Calu3 (cell line): Measurements from ENCODE around the gene BSND. TPM values are rescaled to one million over a fixed set of nuclear protein-coding genes. Genes with fewer than 3 reads are reported as not detected.

Experiments used
- BruUV-seq: library from RNA; stranded (reverse); fragments of 400-500 nt; replicated peaks from 2 replicates; lab custom pipeline; 2021; lab: Mats Ljungman, UMichigan
- CTCF ChIA-PET: fragments of 300-600 bp; sonication (Branson Sonifier 250); formaldehyde crosslinking; loops from one replicate; lab custom pipeline; 2022; ENCODE audit warnings: antibody characterized with exemption; lab: Charles Lee
- DNase-seq: peaks from one replicate; pipeline ENCODE4 v3.0.0; 2022
- H3K27ac Mint-ChIP-seq: one replicate; pipeline ENCODE4 v1.8.0; 2022; ENCODE audit warnings: mixed read lengths; ENCODE audit not compliant: unreplicated experiment
- H3K27me3 Mint-ChIP-seq: one replicate; pipeline ENCODE4 v1.8.0; 2022; ENCODE audit warnings: mixed read lengths; ENCODE audit not compliant: unreplicated experiment
- H3K36me3 Mint-ChIP-seq: one replicate; pipeline ENCODE4 v1.8.0; 2022; ENCODE audit warnings: mild to moderate bottlenecking, moderate library complexity, mixed read lengths; ENCODE audit not compliant: insufficient read depth, unreplicated experiment
- H3K4me1 Mint-ChIP-seq: one replicate; pipeline ENCODE4 v1.8.0; 2022; ENCODE audit warnings: mild to moderate bottlenecking, low read depth, mixed read lengths; ENCODE audit not compliant: unreplicated experiment
- H3K4me3 Mint-ChIP-seq: one replicate; pipeline ENCODE4 v1.8.0; 2022; ENCODE audit warnings: mild to moderate bottlenecking, low read depth, moderate library complexity, mixed read lengths; ENCODE audit not compliant: unreplicated experiment
- H3K9me3 Mint-ChIP-seq: one replicate; pipeline ENCODE4 v1.8.0; 2022; ENCODE audit warnings: low read depth, mixed read lengths; ENCODE audit not compliant: unreplicated experiment
- intact Hi-C: fragments of 100-400 bp; cut with micrococcal nuclease; formaldehyde crosslinking; loops from one replicate; pipeline ENCODE4 v1.10.0; 2022; ENCODE audit not compliant: unreplicated experiment
- total RNA-seq: library from RNA; stranded (reverse); gene quantifications from 2 replicates; pipeline ENCODE4 v1.2.3, GENCODE V29; 2022
- TF ChIP-seq, protein P1 (sequence below): fragments of 200-600 bp; IDR thresholded peaks from one replicate; pipeline ENCODE4 v1.8.0; 2022; ENCODE audit warnings: antibody characterized with exemption; ENCODE audit not compliant: unreplicated experiment

Gene BSND
- total RNA-seq, 1 experiment from 2014 or later: not detected

DNA sequence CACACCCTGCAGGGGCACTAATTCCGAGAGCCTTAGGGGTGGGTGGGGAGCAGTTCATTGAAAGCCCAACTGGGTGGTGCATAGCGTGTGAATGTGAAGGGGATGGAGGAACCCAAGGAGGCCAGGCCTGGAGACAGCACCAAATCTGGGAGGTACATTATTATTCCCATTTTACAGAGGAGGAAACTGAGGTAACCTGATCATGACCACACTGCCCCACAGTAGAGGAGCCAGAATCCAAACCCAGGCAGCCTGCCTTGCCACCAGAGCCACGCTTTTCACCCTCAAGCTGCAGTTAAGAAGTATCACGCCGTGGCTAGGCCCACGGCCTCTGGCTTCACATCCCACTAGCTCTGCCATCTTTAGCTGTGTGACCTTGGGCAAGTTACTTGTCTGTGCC is 633 bp upstream of the BSND start:
- CTCF ChIA-PET: interaction anchor here (1.0 to 2.6 kb wide), 2 partner anchors 24 to 53 kb away, joined by 3 to 12 read pairs; no protein-coding TSS in a partner anchor
- Mint-ChIP-seq H3K4me1 (peaks cover 9% of the 10 kb centered on the region), H3K4me3 (no peak overlapping the region), H3K27me3 (peaks cover 44% of the 10 kb centered on the region), H3K36me3 (peaks cover 8% of the 10 kb centered on the region), H3K27ac (no peak overlapping the region), H3K9me3 (no peaks in the 10 kb centered on the region)
- TF ChIP-seq, protein P1, sequence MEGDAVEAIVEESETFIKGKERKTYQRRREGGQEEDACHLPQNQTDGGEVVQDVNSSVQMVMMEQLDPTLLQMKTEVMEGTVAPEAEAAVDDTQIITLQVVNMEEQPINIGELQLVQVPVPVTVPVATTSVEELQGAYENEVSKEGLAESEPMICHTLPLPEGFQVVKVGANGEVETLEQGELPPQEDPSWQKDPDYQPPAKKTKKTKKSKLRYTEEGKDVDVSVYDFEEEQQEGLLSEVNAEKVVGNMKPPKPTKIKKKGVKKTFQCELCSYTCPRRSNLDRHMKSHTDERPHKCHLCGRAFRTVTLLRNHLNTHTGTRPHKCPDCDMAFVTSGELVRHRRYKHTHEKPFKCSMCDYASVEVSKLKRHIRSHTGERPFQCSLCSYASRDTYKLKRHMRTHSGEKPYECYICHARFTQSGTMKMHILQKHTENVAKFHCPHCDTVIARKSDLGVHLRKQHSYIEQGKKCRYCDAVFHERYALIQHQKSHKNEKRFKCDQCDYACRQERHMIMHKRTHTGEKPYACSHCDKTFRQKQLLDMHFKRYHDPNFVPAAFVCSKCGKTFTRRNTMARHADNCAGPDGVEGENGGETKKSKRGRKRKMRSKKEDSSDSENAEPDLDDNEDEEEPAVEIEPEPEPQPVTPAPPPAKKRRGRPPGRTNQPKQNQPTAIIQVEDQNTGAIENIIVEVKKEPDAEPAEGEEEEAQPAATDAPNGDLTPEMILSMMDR: no peak
- intact Hi-C loops: no loop called here
- no peak for DNase-seq
- no TSS peak for BruUV-seq

DNA sequence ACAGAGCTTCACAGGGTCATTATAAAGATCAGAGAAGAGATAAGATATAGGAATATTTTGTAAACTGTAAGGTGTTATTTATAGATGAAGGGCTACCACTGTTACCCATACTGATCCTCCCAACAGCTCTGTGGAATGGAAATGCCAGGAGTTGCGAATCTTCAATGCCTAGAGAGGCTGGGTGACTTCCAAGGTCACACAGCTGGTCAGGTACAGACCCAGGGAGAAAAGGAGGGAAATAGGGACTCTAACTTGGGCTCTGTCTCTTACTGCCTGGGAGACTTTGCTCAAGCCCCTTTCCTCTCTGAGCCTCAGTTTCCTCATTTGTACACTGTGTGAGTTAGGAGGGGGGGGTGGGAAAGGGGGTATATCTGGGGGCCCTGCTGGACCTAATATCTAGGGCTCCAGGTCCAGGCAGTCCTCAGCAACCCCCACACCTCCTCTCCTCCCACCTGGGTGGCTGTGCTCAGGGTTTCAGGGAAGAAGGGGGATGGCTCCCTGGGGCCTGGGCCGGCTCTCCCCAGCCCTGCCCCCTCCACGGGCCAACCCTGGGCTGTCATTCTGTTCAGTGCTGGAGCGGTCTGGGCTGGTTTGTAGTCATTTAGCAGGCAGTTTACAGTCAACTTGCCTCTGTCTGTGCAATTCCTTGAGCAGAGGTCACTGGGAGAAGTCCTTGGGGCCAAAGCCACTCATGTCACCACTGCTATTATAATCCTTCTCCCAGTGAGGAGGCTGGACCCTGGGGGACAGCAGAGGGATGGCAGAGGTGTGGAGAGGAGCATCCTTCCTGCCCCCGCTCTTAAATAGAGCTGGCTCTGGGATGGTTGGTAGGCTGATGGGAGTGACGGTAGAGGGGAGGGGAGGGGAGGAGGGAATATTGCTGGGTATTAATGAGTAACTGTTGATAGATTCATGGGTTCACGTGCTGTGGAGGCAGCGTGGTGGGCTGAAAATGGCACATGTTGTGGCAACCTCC is 1.7 kb downstream of the BSND start:
- DNase-seq: no peak
- H3K27me3 Mint-ChIP-seq: peaks cover 25% of the 10 kb centered on the region
- TF ChIP-seq, protein P1: no peak
- no peaks in the 10 kb centered on the region for H3K9me3 Mint-ChIP-seq
- no peak overlapping the region for H3K27ac Mint-ChIP-seq
- peaks cover 8% of the 10 kb centered on the region for H3K36me3 Mint-ChIP-seq
- BruUV-seq: no TSS peak
- peaks cover 9% of the 10 kb centered on the region for H3K4me1 Mint-ChIP-seq
- intact Hi-C loops: no loop called here
- H3K4me3 Mint-ChIP-seq: no peak overlapping the region
- CTCF ChIA-PET: interaction anchor here (1.0 kb wide), 1 partner anchor 49 kb away, joined by 3 read pairs; no protein-coding TSS in a partner anchor

DNA sequence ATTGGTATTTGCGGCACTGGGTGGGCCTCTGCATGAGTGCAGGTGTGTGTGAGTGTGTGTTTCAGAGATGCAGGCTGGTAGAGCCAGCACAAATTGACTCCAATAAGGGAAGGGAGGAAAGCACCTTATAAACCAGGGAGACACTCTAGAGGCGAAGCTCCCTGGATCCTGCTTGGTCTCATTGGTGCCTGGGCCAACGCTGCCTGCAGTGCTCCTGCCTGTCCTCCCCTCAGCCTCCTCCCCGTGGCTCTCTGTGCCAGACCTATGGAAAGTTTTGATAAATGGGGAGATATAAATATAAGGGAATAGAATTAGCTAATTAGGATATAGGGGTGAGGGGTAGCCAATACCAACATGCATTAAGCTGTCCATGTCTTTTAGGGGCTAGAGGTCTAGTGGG is 2.6 kb downstream of the BSND start:
- no peak for DNase-seq
- no peak overlapping the region for H3K4me3 Mint-ChIP-seq
- CTCF ChIA-PET: interaction anchor here (1.0 kb wide), 1 partner anchor 21 kb away, joined by 3 read pairs; no protein-coding TSS in a partner anchor
- intact Hi-C loops: no loop called here
- H3K4me1 Mint-ChIP-seq: peaks cover 4% of the 10 kb centered on the region
- peaks cover 5% of the 10 kb centered on the region for H3K36me3 Mint-ChIP-seq
- H3K9me3 Mint-ChIP-seq: no peaks in the 10 kb centered on the region
- no peak overlapping the region for H3K27ac Mint-ChIP-seq
- peaks cover 16% of the 10 kb centered on the region for H3K27me3 Mint-ChIP-seq
- TF ChIP-seq, protein P1: no peak
- BruUV-seq: no TSS peak

DNA sequence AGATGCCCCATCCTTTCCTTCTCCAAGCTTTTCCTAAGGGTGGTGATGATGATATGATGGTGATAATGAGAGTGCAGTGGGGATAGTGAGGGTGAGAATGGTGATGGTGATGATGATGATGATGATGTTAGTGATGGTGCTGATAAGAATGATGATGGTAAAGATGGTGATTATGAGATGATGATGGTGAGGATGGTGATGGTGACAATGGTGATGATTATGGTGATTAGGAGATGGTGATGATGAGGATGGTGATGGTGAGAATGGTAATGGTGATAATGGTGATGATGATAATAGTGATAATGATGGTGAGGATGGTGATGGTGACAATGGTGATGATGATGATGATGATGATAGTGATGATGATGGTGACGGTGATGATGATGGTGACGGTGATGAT is 4.0 kb downstream of the BSND start:
- CTCF ChIA-PET: interaction anchor here (0.7 kb wide), 1 partner anchor 19 kb away, joined by 3 read pairs; no protein-coding TSS in a partner anchor
- H3K4me3 Mint-ChIP-seq: no peak overlapping the region
- TF ChIP-seq, protein P1: no peak

More for the DNA sequence above, 4.0 kb downstream of the BSND start:
- H3K36me3 Mint-ChIP-seq: no peaks in the 10 kb centered on the region
- BruUV-seq: no TSS peak
- no peaks in the 10 kb centered on the region for H3K9me3 Mint-ChIP-seq
- intact Hi-C loops: no loop called here
- H3K27ac Mint-ChIP-seq: no peak overlapping the region
- H3K4me1 Mint-ChIP-seq: peaks cover 3% of the 10 kb centered on the region
- DNase-seq: no peak
- peaks cover 2% of the 10 kb centered on the region for H3K27me3 Mint-ChIP-seq
